Upper lobe of right lung (tissue), 1 donor: ENCODE results near the gene SREBF1. TPM values are rescaled to one million over a fixed set of nuclear protein-coding genes. Genes with fewer than 3 reads are reported as not detected.

ENCODE experiments used
- ATAC-seq: fragments of 200-7000 bp; cut with Tn5 transposase; one replicate; pipeline ENCODE4 v1.9.1; 2020; ENCODE audit warnings: mild to moderate bottlenecking, moderate library complexity
- DNase-seq: peaks from one replicate; pipeline ENCODE4 v3.0.0-alpha.2; 2020
- H3K27ac ChIP-seq: fragments of 200-600 bp; one replicate; pipeline ENCODE4 v1.8.0; 2022
- H3K27me3 ChIP-seq: fragments of 200-600 bp; one replicate; pipeline ENCODE4 v1.8.0; 2022; ENCODE audit warnings: mild to moderate bottlenecking
- H3K36me3 ChIP-seq: fragments of 200-600 bp; one replicate; pipeline ENCODE4 v1.8.0; 2022
- H3K4me1 ChIP-seq: fragments of 200-600 bp; one replicate; pipeline ENCODE4 v1.8.0; 2022
- H3K4me3 ChIP-seq: fragments of 200-600 bp; one replicate; pipeline ENCODE4 v1.8.0; 2022; ENCODE audit warnings: mild to moderate bottlenecking
- H3K9me3 ChIP-seq: fragments of 200-600 bp; one replicate; pipeline ENCODE4 v1.8.0; 2022
- CTCF ChIP-seq: fragments of 200-600 bp; IDR thresholded peaks from one replicate; pipeline ENCODE4 v1.8.0; 2022; ENCODE audit warnings: antibody characterized with exemption
- intact Hi-C: fragments of 100-400 bp; cut with DNase I; formaldehyde crosslinking; loops from one replicate; pipeline ENCODE4 v1.11.0; 2022
- total RNA-seq: library from RNA; stranded (reverse); fragmentation: NEBNext Ultra II Directional; extraction: Animal tissue kit (Norgen Biotek cat#: 25700); gene quantifications from one replicate; pipeline ENCODE4 v1.2.1, GENCODE V29; 2021
- donor health status: DM: no; HTN: yes; CAD: no; lungs with severe emphysema.

Gene SREBF1
- total RNA-seq, 1 donor from 2014 or later: 80.8 TPM

DNA sequence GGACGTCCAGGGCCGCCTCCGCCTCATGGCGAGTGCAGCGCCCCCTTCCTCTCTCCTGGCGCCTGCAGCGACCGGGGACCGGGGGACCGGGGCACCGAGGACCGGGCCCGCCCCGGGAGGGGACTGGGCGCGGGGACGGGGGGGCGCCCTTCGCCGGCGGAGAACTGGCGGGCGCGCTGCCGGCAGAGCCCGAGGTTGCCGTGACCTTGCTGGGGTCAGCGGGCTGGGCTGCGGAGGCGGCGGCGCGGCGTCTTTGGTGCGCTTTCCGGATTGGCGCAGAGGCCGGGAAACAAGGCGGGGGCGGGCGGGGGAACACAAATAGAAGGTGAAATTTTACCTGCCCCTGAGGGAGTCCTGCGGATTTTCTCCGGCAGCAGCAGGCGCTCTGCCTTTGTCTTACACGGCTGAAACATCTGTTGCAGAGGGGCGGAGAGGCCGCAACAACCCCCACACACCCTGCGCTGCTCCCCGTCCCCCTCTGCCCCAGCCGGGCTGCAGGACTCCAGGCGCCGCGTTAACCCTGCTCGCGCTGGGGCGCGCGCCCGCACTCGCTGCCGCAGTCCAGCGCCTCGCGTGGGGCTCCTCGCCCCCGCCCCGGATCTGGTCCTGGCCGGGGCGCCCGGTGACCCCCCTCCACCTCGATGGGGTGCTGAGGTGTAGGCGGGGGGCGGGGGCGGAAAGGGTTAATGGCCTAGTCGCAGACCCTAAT lies 53.5 kb downstream of the SREBF1 start:
- ATAC-seq (peak; percentile 62), DNase-seq (peak; percentile 84)
- no peaks in the 10 kb centered on the region for H3K27me3 ChIP-seq
- H3K36me3 ChIP-seq: no peaks in the 10 kb centered on the region
- H3K4me3 ChIP-seq: peak overlapping the region; percentile 55
- no peaks in the 10 kb centered on the region for H3K9me3 ChIP-seq
- peak overlapping the region; percentile 14 for H3K27ac ChIP-seq
- no peak for TF ChIP-seq CTCF
- intact Hi-C loops: no loop called here
- peaks cover 44% of the 10 kb centered on the region for H3K4me1 ChIP-seq

GRCh38 chr17:17782523-17783115 lies 54.2 kb downstream of the SREBF1 start:
- intact Hi-C loops: no loop called here
- Histone ChIP-seq H3K4me3 (peak overlapping the region; percentile 55), H3K27ac (no peak overlapping the region), H3K36me3 (no peaks in the 10 kb centered on the region), H3K27me3 (no peaks in the 10 kb centered on the region), H3K4me1 (peaks cover 51% of the 10 kb centered on the region), H3K9me3 (no peaks in the 10 kb centered on the region)
- no peak for DNase-seq
- no peak for ATAC-seq
- no peak for TF ChIP-seq CTCF

DNA sequence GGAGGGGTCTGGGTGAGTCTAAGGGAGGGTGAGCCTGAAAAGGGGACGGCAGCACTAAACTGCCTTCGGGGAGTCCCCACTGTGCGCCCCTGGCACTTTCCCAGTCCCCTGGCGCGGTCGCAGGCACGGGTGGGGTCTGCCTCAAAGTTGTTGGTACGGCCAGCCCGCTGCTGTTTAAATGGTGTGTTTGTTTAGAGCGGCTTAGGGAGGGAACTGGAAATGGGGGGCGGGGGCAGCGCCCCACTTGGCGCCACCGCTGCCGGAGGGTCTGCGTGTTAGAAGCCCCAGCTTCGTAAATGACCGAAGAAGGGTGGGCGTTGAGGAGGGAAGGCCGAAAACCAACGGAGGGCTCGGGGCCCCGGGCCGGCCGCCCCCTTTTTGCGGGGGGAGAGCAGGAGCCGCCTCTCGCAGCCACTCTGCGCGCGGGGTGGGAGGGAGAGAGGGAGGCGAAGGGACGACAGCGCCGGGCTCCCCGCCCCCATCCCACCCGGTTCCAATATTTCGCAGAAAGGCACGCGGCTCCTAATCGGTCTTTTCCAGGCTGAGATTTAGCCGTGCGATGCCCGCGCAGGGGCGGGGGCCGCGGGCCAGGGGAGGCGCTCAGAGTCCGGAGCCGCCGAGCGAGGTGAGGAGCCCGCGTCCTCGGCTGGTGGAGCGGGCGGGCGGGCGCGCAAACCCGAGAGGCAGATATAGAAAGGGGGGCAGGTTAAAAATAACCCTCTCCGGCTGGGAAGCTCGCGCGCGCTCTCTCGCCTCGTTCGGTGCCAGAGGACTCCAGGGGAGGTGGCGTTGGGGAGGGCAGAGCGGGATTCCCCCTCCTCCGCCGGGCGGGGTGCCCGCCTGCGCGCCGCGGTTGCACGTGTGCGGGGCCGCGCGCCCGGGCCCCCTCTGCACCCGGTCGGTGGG lies 54.9 kb downstream of the SREBF1 start:
- H3K27me3 ChIP-seq: no peaks in the 10 kb centered on the region
- ATAC-seq (peak; percentile 57), DNase-seq (peak; percentile 83)
- TF ChIP-seq CTCF: no peak
- H3K4me1 ChIP-seq: peaks cover 51% of the 10 kb centered on the region
- intact Hi-C loops: no loop called here
- peak overlapping the region; percentile 55 for H3K27ac ChIP-seq
- H3K9me3 ChIP-seq: no peaks in the 10 kb centered on the region
- H3K36me3 ChIP-seq: no peaks in the 10 kb centered on the region
- peak overlapping the region; percentile 55 for H3K4me3 ChIP-seq

- no peak for TF ChIP-seq CTCF
- Histone ChIP-seq H3K9me3 (no peaks in the 10 kb centered on the region), H3K27me3 (no peaks in the 10 kb centered on the region), H3K4me3 (no peak overlapping the region), H3K4me1 (peaks cover 51% of the 10 kb centered on the region), H3K36me3 (no peaks in the 10 kb centered on the region), H3K27ac (peak overlapping the region; percentile 55)
- no peak for DNase-seq
- intact Hi-C loops: no loop called here
- peak; percentile 32 for ATAC-seq
Observed at GRCh38 chr17:17780922-17781590, 55.7 kb downstream of the SREBF1 start.

DNA sequence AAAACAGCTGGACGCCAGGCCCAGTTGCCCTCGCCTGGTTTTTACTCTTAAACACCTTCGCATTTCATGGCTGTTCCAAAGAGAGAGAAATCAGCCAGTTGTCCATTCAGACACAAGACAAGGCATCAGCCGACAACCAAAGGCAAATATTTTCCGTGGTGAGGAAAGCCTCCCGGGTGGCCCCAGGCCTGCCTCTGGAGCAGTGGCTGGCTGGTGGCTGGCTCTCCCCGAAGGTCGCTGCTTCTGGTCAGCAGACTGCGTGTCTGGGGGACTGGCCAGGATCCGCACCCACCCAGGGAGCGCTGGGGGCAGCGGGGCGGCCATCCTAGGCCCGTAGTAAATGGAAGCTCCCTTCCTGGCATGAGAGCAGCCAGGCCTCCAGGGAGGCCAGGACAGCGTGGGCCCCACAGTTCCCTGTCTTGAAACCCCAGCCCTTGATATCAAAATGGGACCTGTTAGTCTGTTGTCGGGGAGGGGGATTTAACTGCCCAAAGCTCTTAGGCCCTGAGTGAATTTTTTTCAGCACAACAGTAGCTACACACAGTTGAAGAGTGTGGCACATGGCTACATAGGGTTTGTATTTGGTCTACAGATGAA lies 57.7 kb downstream of the SREBF1 start:
- no peaks in the 10 kb centered on the region for H3K9me3 ChIP-seq
- TF ChIP-seq CTCF: no peak
- DNase-seq (no peak), ATAC-seq (no peak)
- H3K36me3 ChIP-seq: no peaks in the 10 kb centered on the region
- H3K27me3 ChIP-seq: no peaks in the 10 kb centered on the region
- peaks cover 46% of the 10 kb centered on the region for H3K4me1 ChIP-seq
- peak overlapping the region; percentile 66 for H3K27ac ChIP-seq
- intact Hi-C loops: no loop called here
- no peak overlapping the region for H3K4me3 ChIP-seq
